Inflammatory macrophage treated with lipopolysaccharide for 4 hours (primary cell): ENCODE measurements around the gene TMEM131L.
"Not testable (repeated sequence)": the region's sequence is repeated elsewhere in the genome, so short reads cannot be mapped to it uniquely, and the experiment has no call there.

ENCODE experiments used
- DNase-seq: peaks from one replicate; pipeline ENCODE4 v3.0.0-alpha.2; 2020

The TMEM131L gene

DNA sequence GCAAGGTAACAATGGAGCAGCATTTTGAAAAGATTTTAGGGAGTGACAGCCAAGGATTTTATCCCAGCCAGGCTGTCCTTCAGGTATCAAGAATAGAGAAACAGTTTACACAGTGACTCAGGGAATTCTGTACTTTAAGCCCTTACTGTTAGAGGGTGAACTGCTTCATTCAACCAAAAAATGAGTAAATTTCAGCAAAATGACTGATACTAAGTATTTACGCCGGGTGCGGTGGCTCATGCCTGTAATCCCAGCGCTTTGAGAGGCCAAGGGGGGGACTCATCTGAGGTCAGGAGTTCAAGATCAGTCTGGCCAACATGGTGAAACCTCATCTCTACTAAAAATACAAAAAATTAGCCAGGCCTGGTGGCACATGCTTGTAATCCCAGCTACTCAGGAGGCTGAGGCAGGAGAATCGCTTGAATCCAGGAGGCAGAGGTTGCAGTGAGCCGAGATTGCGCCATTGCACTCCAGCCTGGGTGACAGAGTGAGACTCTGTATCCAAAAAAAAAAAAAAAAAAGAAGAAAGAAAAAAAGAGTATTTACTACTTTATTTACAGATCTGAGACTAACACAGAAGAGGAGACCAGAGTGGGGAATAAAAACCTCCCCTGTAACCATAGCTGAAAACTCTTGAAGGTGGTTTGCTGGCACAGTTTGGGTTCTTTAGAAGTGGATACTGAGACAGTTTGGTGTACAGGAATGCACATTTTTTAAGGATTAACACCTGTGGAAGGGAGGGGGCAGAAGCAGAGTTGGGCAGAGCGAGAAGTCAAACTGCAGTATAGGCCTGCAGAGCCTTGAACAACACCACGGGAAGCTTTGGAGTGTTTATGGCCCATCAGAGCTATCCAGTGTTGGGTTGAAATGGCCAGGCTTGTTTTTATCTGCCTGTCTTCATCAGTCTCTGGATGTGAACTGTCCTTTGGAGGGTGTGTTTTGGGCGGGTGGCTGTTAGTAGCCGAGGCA is 40.5 kb downstream of the TMEM131L start:
- no peak for DNase-seq

DNA sequence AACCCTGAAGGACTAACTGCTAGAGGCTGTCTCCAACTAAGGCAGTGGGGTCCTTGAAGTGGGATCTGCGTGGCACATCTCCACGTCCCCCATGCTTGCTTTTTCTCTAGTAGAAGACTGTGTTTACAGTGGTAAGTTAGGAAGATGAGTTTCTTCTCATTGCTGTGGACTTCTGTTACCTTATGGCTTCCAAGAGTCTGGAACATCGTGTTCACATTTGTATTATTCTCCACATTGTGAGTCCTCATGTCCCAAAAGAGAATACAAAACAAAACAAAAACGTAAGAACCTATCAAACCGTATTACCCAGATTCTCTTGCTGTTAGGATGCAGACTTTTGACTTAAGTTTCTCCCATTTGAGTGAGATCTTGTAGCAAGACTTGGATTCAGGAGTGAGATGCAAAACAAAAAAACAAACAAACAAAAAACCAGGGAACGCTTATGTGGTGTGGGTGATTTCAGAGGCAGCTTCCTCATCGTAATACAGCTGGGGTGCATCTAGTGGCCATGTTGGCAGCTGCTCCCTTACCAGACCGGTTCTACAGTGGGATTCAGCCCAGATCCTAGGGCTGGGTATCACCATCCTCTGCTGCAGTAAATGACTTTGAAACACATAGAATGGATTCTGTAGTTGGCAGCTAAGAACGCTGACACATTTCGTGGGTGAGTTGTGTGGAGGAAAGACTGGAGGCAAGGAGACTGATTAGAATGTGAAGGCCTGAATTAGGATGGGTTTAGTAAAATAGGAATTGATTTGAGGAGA is 41.3 kb downstream of the TMEM131L start:
- DNase-seq: no peak

DNA sequence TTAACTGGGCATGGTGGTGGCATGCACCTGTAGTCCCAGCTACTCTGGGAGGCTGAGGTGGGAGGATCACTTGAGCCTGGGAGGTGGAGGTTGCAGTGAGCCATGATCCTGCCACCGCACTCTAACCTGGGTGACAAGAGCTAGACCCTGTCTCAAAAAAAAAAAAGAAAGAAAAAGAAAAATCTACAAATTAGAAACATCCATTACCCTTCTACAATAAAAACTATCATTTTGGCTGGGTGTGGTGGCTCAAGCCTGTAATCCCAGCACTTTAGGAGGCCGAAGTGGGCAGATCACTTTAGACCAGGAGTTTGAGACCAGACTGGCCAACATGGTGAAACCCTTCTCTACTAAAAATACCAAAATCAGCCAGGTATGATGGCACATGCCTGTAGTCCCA is 43.1 kb downstream of the TMEM131L start:
- not testable (repeated sequence) for DNase-seq

DNA sequence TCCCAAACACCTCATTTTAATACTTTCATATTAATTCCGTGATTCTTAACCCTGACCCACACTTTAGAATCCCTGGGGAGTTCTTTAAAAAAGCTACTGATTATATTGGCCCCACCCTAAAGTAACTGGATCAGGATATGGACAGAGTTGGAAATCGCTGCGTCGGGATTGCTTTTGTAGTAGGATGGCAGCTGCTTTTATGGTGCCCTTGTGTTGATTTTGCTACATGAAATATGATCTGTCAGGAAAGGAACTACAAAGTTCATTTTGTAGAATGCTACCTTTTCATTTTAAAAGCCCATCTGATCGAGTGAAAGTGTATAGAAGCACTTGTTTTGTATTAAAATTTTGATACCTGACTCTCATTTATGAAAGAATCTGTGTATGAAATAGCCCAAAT is 43.6 kb downstream of the TMEM131L start:
- no peak for DNase-seq

DNA sequence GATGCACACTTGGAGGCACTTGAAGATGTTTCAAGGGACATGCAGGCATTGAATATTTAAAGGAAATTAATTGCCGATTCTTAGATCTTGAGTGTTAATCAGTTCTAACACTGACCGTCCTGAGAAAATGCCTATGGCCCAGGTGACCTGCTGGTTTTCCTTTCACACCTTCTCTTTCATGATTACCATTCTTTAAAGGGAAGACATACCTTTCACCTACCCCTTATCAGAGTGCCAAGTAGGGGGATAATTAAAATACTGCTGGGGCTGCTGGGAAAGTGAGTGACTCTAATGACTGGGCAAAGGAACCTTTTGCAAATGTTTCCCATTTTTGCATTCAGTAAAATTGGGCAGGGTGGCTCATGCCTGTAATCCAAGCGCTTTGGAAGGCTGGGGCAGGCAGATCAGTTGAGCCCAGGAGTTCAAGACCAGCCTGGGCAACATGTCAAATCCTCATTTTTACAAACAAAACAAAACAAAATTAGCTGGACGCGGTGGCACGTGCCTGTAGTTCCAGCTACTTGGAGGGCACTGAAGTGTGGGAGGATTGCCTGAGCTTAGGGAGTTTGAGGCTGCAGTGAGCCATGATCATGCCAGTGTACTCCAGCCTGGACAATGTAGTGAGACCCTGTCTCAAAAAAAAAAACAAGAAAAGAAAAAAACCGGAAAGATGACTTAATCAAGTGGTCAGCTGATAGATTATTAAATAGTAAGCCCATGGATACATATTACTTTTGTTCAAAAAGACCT is 44.3 kb downstream of the TMEM131L start:
- no peak for DNase-seq

DNA sequence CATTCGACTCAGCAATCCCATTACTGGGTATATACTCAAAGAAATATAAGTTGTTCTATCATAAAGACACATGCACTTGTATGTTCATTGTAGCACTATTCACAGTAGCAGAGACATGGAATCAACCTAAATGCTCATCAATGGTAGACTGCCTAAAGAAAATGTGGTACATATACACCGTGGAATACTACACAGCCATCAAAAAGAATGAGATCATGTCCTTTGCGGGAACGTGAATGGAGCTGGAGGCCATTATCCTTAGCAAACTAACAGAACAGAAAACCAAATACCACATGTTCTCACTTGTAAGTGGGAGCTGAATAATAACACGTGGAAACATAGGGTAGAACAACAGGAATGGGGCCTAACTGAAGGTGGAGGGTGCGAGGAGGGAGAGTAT is 44.9 kb downstream of the TMEM131L start:
- no peak for DNase-seq

DNA sequence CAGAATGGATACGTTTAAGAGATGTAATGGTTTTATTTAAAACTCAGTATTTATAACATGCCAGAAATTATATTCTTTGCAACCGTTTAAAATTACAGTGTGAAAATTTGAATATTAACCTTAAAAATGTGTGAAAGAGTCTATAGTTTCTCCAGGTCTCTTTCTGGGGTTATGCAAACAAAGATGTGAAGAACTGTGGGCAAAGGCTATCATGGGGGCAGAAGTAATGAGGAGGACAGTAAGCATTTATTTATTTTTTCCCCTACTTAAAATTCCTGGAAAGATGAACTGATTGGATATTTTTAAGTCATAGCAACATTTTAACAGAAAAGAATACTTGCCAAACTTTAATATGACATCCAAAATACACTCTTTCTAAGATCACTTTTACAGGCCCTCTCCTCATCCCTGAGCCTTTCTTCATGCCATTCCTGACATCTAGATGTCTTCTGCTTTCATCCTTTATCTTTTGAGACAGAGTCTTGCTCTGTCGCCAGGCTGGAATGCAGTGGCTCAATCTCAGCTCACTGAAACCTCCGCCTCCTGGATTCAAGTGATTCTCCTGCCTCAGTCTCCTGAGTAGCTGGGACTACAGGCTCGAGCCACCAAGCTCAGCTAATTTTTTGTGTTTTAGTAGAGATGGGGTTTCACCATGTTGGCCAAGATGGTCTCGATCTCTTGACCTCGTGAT is 46.1 kb downstream of the TMEM131L start:
- DNase-seq: no peak

DNA sequence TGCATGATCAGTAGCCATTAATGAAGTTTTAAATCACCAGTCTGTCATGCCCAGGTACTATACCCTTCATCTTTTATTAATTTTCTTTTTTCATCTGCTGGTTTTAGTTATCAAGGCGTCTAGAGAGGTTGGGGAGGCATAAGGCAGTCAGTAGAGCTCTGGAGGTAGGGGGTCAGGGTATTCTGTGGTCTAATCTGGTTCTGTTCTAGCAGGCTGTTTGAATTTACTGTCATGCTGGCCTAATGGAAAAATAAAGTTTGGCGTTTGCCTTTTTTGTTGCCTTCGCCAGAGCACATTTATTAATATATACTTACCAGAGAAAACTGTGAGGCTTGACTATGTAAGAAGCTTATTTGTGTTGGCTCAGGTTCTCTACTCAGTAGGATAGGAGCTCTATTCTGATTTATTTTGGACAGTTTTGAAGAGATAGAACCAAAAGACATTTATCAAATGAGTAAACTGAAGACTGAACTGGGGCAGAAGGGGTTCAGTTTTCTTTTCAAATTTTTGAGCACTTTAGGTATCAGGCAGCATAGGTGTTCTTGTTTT is 46.9 kb downstream of the TMEM131L start:
- no peak for DNase-seq

DNA sequence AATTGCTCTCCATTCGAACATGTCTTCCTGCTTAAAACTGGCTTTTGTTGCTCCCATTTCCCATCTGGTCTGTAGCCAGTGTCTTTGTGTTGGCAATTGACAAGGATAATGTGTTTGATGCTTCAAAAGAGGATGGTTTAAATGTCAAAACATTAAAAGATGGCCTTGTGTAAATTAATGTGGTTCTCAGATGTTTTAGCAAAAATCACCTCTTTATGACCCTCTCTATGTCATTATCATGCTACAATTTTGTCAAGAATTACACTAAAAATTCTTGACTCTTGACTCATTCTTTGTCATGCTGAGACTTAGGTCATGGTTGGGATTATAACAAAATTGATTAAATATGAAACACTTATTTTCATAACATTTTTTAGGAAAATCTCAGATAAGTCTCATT is 47.4 kb downstream of the TMEM131L start:
- no peak for DNase-seq

DNA sequence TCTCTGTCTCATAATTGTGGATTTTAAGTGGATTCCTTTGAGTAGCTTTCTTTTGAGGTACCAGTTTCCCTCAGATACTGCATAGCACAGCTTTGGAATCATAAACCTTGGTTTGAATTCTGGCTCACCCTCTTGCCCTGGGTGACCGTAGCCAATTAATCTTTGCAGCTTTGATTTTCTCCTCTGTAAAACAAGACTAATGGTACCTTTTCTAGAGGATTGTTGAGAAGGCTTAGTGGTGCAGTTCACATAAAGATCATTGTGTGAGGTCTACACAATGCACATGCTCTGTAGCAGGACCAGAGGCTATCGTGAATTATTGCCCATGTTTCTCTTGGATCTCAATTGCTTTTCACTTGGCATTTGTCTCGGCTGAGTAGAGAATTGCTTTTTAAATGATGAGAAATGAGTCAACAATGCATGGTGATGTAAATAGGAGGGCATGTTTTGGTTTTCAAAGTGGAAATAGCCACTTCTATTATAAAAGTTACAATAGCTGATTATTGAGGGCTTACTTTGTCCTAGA is 47.9 kb downstream of the TMEM131L start:
- DNase-seq: no peak

DNA sequence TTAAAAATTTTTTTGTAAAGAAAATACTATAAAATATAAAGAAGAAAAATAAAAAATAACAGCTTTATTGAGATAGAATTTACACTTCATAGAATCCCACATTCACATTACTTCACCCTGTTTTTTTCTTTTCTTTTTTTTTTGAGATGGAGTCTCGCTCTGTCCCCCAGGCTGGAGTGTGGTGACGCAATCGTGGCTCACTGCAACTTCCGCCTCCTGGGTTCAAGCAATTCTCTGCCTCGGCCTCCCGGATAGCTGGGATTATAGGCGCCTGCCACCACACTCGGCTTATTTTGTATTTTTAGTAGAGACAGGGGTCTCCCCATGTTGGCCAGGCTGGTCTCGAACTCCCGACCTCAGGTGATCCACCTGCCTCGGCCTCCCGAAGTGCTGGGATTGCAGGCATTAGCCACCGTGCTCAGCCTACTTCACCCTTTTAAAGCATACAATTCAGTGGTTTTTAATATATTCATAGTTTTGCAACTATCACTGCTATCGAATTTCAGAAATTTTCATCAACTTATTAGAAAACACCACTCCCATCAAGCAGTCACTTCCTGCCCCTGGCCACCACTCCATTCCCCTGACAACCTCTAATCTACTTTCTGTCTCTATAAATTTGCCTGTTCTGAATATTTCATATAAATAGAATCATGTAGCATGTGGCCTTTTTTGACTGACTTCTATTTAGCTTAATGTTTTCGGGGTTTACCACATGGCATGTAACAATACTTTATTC is 48.7 kb downstream of the TMEM131L start:
- DNase-seq: no peak

DNA sequence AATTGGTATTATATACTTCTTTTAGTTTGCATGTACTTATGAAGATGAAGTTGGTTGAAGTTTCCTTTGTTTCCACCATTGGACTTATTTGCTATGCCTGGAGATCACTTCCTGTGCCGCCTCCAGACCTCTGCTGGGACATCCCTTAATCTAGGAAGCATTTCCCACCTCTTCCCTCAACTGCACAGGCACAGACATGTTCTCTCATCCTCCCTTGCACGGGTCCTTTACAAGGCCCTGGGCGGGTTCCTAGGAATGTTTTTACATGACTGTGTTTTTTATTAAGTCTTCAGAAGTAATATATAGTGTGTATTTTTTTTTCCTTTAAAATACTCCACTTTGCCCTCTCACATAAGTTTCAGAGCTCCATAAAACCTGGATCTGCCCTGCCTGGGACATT is 51.0 kb downstream of the TMEM131L start:
- DNase-seq: no peak

DNA sequence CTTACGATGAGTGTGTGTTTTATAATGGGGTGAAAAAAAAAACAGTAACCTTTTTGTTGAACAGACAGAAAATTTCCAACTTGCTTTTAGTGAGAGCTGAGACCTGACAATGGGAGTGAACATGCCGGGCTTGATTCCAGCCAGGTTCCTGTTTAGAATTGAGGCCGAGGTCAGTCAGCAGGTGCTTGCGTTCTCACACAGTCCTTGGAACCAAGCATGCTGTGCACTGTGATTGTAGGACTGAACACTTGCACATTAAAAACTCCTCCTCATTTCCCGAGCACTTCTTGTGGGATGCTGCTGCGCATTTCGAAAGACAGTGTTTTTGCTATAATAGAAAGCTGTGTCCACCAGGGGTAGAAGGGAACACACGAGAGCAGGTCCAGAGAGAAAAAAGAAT is 51.8 kb downstream of the TMEM131L start:
- DNase-seq: no peak

DNA sequence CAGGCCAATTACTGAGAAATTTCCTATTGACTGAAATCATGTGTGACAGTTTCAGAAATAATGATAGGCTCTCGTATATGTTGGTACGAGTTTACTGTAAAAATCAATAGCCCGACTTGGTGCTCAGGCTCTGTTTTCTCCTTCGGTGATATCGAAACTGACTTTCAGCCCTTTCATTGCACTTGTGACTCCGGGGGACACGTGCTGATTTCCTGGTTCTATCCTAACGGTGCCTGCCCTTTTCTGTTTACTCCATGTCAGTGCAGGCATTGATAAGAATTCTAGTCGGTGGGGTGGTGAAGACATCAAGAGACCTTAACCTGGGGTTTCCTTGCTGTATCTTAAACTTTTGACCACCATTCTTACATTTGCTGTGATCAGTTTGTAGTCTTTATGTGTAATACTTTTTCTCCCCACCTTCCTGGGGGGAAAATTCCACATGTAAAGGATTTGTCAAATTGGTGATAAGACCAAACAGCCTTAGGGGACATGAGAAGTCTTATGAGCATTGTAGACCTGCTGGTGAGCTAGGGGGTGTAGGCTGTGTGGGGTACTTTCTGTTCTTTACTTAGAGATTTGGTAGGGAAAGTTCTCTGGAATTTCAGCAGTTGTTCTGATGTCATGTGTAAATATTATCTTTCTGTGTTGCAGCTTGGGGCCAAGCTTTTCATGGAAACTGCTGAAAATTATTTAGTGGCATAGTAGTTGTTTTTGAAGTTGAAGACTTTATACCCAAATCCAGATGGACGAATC is 52.7 kb downstream of the TMEM131L start:
- DNase-seq: no peak

DNA sequence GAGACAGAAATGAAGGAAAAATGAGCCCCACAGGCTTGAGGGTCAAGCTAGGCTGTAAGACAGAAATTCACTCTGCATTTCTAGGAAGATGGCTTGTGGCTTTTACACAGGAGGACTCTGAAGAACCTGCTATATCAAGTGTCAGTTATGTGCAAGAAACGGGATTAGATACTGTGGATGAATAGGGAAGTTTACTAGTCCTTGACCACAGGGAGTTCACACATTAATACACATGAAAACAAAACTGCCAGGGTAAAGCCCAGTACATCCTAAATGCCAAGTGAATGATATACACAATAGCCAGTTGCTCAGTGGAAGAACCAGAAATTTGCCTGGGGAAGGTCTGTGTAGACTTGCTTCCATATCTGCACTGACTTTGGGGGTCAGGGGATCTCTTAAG is 53.5 kb downstream of the TMEM131L start:
- peak; percentile 61 for DNase-seq

DNA sequence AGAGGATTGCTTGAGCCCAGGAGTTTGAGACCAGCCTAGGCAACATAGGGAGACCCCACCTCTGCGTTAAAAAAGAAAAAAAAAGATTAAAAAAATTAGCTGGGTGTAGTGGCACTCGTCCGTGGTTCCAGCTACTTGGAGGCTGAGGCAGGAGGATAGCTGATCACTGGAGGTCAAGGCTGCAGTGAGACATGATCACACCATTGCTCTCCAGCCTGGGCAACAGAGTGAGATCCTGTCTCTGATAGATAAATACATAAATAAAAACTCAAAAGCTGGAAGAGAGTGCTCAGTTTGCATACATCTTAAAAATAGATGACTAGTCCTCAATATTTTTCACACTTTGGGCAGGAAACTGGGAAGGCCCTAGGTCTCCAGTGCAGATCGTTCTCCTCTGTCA is 54.1 kb downstream of the TMEM131L start:
- DNase-seq: no peak

DNA sequence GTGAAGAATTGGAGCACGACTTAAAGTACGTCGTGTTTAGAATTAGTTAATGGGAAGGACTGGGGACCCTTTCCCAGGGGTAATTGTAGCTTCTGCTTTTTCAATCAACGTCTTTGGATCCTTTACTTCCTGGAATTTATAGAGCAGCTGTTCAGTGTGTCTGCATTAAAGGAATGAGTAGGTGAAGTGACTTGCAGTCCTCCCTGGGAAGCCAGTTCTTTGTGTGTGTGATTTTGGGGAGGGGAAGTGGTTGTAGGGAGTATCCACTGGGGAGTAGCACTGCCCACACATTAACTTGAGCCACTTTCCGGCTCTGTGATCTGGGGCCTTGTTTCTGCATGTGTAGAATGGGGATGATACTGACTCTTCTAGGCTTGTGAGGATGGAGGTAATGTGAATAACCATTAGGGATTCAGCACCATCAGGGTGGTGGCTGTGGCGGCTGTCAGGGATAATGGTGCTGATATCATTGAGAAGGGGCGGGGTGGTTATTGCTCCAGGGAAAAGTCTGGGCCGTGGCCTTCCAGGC is 54.7 kb downstream of the TMEM131L start:
- peak; percentile 64 for DNase-seq

DNA sequence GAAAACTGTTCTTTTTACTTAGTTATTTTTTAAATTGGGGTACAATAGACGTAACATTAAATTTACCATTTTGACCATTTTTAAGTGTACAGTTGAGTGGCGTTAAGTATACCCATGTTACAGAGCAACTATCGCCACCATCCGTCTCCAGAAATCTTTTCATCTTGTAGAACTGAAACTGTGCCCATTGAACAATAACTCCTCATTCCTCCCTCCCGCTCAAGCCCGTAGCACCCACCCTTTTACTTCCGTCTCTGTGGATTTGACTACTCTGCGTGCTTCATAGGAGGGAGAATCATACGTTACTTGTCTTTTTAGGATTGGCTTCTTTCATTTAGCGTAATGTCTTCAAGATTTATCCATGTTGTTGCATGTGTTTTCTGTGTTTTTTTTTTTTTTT is 55.3 kb downstream of the TMEM131L start:
- no peak for DNase-seq

DNA sequence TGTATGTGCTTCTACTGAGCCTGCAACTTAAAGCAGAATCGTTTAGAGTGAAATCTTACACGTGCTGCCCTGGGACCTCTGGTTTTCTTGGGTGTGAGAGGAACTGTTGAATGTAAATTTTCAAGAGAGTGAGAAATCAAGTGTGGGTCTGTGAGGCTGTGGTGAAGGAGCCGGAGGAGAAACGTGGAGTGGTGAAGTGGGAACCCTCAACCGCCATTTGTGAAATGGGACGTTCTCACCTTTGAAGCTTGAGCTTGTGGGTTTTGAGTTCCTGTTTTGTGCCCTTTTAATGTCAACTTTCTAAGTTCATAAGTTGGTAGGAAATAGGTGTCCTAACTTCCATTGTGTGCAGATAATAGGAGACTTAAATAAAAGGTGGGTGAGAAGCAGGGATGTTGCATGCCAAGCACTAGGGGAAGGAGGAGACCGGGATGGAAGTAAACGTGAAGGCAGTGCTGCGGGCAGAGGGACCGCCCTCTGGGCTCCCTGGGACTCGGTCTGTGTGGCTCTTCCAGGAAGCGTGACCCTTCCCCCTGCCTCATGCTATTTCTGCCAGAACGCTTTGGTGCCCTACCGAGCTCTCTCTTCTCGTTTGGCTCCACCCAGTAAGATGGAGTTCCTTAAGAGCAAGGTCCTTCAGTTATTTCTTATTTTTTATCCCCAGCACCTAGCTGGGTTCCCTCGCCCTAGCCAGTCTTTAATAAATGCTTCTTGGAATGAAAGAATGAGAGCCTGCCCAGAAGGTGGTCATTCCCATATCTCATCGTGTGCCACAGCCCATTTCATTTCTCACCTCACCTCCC is 56.0 kb downstream of the TMEM131L start:
- DNase-seq: no peak

DNA sequence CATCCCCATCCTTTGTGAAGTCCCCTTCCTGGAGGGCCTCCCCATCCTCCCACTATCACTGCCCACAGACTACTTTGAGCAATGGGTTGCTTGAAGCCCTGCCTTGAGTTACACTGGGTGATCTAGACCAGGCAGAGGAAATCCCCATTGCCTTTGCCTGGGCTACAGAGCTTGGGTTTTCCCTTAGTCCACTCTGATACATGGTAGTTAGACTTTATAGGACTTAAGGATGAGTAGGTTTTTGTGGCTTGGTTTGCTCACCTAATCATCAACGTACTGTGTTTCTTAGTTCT is 56.6 kb downstream of the TMEM131L start:
- DNase-seq: peak; percentile 57
